ENCODE measurements around the gene ERICH2.

GRCh38 chr2:170816504-170817092, 46.4 kb downstream of the ERICH2 start, which contains the start of gene GAD1:
- TF ChIP-seq CTCF (IDR thresholded peaks at IDR 0.05; ENCODE audit: insufficient read depth, low read depth, low read length) (no peak), EZH2 (IDR thresholded peaks at IDR 0.05; ENCODE audit: insufficient read depth, low read length) (no peak)

All from astrocyte (in vitro differentiated cells and primary cell).